CD4-positive, alpha-beta T cell (primary cell): ENCODE data around the gene CABP2. TPM values are rescaled to one million over a fixed set of nuclear protein-coding genes. Genes with fewer than 3 reads are reported as not detected.

Source experiments
- ATAC-seq: fragments of 200-7000 bp; cut with Tn5 transposase; one replicate; pipeline ENCODE4 v1.10.0; 2022; ENCODE audit warnings: mild to moderate bottlenecking; ENCODE audit not compliant: poor library complexity
- CTCF ChIA-PET: fragments of 350-600 bp; sonication (Branson Sonifier 250); formaldehyde crosslinking; loops from one replicate; lab custom pipeline; 2021; ENCODE audit warnings: antibody characterized with exemption, inconsistent platforms; lab: Charles Lee
- POLR2A ChIA-PET: fragments of 350-600 bp; sonication (Branson Sonifier 250); formaldehyde crosslinking; loops from one replicate; lab custom pipeline; 2021; ENCODE audit warnings: antibody characterized with exemption, inconsistent platforms; lab: Charles Lee
- DNase-seq, 14 experiments: peaks; one replicate each; pipeline ENCODE4 v3.0.0-alpha.2; 2013 to 2020; ENCODE audit warnings: mixed read lengths in 2 of 14
- H3K27ac ChIP-seq, 2 donors: one replicate each; pipeline versions ENCODE4 v1.5.1 to v1.7.0; 2013; ENCODE audit warnings: low read length in 2 of 2, low read depth in 1 of 2, mild to moderate bottlenecking in 1 of 2
- H3K27me3 ChIP-seq, 2 experiments: 1 replicate in 1 of 2; 2 replicates in 1 of 2; pipeline versions ENCODE4 v1.6.1 to v1.7.0; 2013; ENCODE audit warnings: low read length in 2 of 2, control low read depth in 1 of 2, mild to moderate bottlenecking in 1 of 2, moderate library complexity in 1 of 2; ENCODE audit not compliant: insufficient read depth in 2 of 2, control insufficient read depth in 1 of 2
- H3K36me3 ChIP-seq: one replicate; pipeline ENCODE4 v1.6.1; 2013; ENCODE audit warnings: low read length, control low read depth; ENCODE audit not compliant: insufficient read depth
- H3K4me1 ChIP-seq: one replicate; pipeline ENCODE4 v1.6.1; 2013; ENCODE audit warnings: low read length, control low read depth; ENCODE audit not compliant: insufficient read depth
- H3K4me3 ChIP-seq: one replicate; pipeline ENCODE4 v1.5.1; 2013; ENCODE audit warnings: mild to moderate bottlenecking, low read length, moderate library complexity
- H3K9me3 ChIP-seq, 2 experiments: 1 replicate in 1 of 2; 2 replicates in 1 of 2; pipeline versions ENCODE4 v1.6.1 to v1.7.0; 2013; ENCODE audit warnings: low read length in 2 of 2, mild to moderate bottlenecking in 2 of 2, control low read depth in 1 of 2, moderate library complexity in 1 of 2; ENCODE audit not compliant: control insufficient read depth in 1 of 2, insufficient read depth in 1 of 2
- H3K27ac Mint-ChIP-seq: one replicate; pipeline ENCODE4 v1.8.0; 2020; ENCODE audit warnings: mixed read lengths
- H3K27me3 Mint-ChIP-seq: one replicate; pipeline ENCODE4 v1.8.0; 2021; ENCODE audit warnings: mixed read lengths
- H3K36me3 Mint-ChIP-seq: one replicate; pipeline ENCODE4 v1.8.0; 2021; ENCODE audit warnings: low read depth, mixed read lengths
- H3K4me1 Mint-ChIP-seq: one replicate; pipeline ENCODE4 v1.8.0; 2021; ENCODE audit warnings: low read depth, mixed read lengths
- H3K4me3 Mint-ChIP-seq: one replicate; pipeline ENCODE4 v1.8.0; 2020; ENCODE audit warnings: mild to moderate bottlenecking, mixed read lengths
- H3K9me3 Mint-ChIP-seq: one replicate; pipeline ENCODE4 v1.8.0; 2020; ENCODE audit warnings: mixed read lengths
- intact Hi-C, 2 experiments: fragments of 100-400 bp; cut with DNase I in 1 of 2; cut with micrococcal nuclease in 1 of 2; formaldehyde crosslinking; loops; one replicate each; pipeline versions ENCODE4 v1.15.1 to v1.9.0; 2023 to 2025; cut with DNase I, micrococcal nuclease
- total RNA-seq, 174 experiments: library from RNA in 2 of 174; stranded (reverse) in 2 of 174; gene quantifications; one replicate each; pipeline ENCODE4 v1.2.3 and lab custom pipeline; 2021 to 2026
- TF ChIP-seq, protein P1 (sequence below): fragments of 200-600 bp; IDR thresholded peaks from one replicate; pipeline ENCODE4 v1.8.0; 2022; ENCODE audit warnings: antibody characterized with exemption, mild to moderate bottlenecking

CABP2 gene
- total RNA-seq, 2 experiments from 2014 or later = not detected

GRCh38 chr11:67521924-67522323 is 1.3 kb downstream of the CABP2 start:
- no peak overlapping the region for H3K27ac ChIP-seq
- H3K9me3 Mint-ChIP-seq = no peaks in the 10 kb centered on the region
- no peaks in the 10 kb centered on the region for H3K27me3 Mint-ChIP-seq
- ChIA-PET POLR2A (no interaction called here), CTCF (no interaction called here)
- intact Hi-C loops = no loop called here
- H3K36me3 Mint-ChIP-seq = no peaks in the 10 kb centered on the region
- H3K4me3 Mint-ChIP-seq = no peak overlapping the region
- no peaks in the 10 kb centered on the region for H3K4me1 ChIP-seq
- H3K36me3 ChIP-seq = no peaks in the 10 kb centered on the region
- TF ChIP-seq, protein P1, sequence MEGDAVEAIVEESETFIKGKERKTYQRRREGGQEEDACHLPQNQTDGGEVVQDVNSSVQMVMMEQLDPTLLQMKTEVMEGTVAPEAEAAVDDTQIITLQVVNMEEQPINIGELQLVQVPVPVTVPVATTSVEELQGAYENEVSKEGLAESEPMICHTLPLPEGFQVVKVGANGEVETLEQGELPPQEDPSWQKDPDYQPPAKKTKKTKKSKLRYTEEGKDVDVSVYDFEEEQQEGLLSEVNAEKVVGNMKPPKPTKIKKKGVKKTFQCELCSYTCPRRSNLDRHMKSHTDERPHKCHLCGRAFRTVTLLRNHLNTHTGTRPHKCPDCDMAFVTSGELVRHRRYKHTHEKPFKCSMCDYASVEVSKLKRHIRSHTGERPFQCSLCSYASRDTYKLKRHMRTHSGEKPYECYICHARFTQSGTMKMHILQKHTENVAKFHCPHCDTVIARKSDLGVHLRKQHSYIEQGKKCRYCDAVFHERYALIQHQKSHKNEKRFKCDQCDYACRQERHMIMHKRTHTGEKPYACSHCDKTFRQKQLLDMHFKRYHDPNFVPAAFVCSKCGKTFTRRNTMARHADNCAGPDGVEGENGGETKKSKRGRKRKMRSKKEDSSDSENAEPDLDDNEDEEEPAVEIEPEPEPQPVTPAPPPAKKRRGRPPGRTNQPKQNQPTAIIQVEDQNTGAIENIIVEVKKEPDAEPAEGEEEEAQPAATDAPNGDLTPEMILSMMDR = no peak
- no peaks in the 10 kb centered on the region for H3K27me3 ChIP-seq
- ATAC-seq = no peak
- DNase-seq = no peak
- no peaks in the 10 kb centered on the region for H3K4me1 Mint-ChIP-seq
- no peaks in the 10 kb centered on the region for H3K9me3 ChIP-seq
- no peak overlapping the region for H3K27ac Mint-ChIP-seq
- no peak overlapping the region for H3K4me3 ChIP-seq

- H3K9me3 Mint-ChIP-seq = no peaks in the 10 kb centered on the region
- DNase-seq = no peak
- H3K36me3 Mint-ChIP-seq = no peaks in the 10 kb centered on the region
- H3K4me3 Mint-ChIP-seq = no peak overlapping the region
- no peak overlapping the region for H3K27ac Mint-ChIP-seq
- no peaks in the 10 kb centered on the region for H3K4me1 Mint-ChIP-seq
- ChIA-PET CTCF (no interaction called here), POLR2A (no interaction called here)
- TF ChIP-seq, protein P1 = no peak
- Histone ChIP-seq H3K4me3 (no peak overlapping the region), H3K27me3 (no peaks in the 10 kb centered on the region), H3K27ac (no peak overlapping the region), H3K9me3 (no peaks in the 10 kb centered on the region), H3K4me1 (no peaks in the 10 kb centered on the region), H3K36me3 (no peaks in the 10 kb centered on the region)
- no peak for ATAC-seq
- H3K27me3 Mint-ChIP-seq = no peaks in the 10 kb centered on the region
- intact Hi-C loops = no loop called here
Measured at GRCh38 chr11:67520856-67521824, 2.1 kb downstream of the CABP2 start.

- no peaks in the 10 kb centered on the region for H3K36me3 ChIP-seq
Measured at GRCh38 chr11:67519726-67520125, 3.5 kb downstream of the CABP2 start.

More at GRCh38 chr11:67519726-67520125, 3.5 kb downstream of the CABP2 start:
- H3K4me3 ChIP-seq = no peak overlapping the region
- Mint-ChIP-seq H3K36me3 (no peaks in the 10 kb centered on the region), H3K27me3 (no peaks in the 10 kb centered on the region), H3K4me3 (no peak overlapping the region), H3K9me3 (no peaks in the 10 kb centered on the region), H3K27ac (no peak overlapping the region), H3K4me1 (no peaks in the 10 kb centered on the region)
- POLR2A ChIA-PET = no interaction called here
- DNase-seq (no peak), ATAC-seq (no peak)
- H3K27ac ChIP-seq = no peak overlapping the region
- H3K9me3 ChIP-seq = no peaks in the 10 kb centered on the region
- intact Hi-C loops = loop anchor here in 1 of 2 experiments (10.0 kb wide), 1 partner anchor 145 kb away; no protein-coding TSS in a partner anchor
- TF ChIP-seq, protein P1 = no peak
- CTCF ChIA-PET = no interaction called here
- H3K27me3 ChIP-seq = no peaks in the 10 kb centered on the region
- no peaks in the 10 kb centered on the region for H3K4me1 ChIP-seq
